GM21367 (cell line): Measurements from ENCODE around the gene C10orf71.

Experiments used
- ATAC-seq: cut with Tn5 transposase; IDR thresholded peaks from one replicate; pipeline ENCODE4 v1.9.1; 2021; ENCODE audit not compliant: unreplicated experiment

Gene C10orf71

DNA sequence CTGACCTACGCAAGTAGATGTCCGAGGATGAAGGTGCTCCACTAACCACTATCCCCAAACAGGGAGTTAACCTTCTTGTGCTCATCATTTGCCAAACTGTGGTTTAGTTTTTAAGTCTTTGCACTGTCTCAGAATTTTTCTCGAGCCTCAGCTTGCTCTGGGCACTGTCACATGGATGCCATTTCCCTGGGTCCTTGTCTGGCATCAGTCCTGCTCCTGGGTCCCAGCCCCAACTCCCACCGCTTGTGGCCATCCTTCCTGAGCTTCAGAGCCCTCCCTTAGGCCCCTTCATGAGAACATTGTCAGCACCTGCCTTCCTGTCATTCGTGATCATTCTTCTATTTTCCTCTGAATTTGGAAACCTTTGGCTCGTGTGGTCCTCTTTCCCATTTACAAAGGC lies 33.8 kb downstream of the C10orf71 start:
- no peak for ATAC-seq

DNA sequence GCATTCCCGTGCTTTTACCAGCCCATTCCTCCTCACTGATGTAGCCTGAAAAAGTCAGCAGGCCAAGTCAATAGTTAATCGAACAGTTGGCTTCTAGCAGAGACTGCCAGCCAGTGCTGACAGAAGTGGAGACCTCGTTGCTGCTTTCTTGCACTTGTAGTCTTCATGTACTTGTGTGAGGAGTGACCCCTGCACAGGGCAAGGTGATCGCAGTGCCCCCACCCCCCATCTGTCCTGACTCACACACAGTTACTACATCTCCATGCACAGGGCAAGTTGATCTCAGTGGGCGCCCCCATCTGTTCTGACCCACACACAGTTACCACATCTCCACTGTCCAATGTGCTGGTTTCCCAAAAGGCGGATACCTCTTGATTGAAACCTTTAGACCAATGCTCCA lies 34.2 kb downstream of the C10orf71 start:
- ATAC-seq: no peak

DNA sequence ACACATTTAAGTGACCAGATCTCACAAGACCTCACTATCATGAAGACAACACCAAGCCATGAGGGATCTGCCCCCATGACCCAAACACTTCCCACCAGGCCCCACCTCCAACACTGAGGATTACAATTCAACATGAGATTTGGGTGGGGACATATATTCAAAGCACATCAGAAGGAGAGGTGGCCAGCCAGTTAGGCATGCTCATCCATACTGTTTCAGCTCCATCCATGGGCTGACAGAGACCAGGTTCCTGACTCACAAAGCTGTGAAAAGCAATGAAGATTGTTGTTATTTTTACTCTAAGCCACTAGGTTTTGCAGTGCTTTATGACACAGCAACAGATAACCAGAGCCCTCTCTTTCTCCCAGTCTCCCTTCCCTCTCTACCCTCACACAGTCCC lies 36.0 kb downstream of the C10orf71 start:
- no peak for ATAC-seq

DNA sequence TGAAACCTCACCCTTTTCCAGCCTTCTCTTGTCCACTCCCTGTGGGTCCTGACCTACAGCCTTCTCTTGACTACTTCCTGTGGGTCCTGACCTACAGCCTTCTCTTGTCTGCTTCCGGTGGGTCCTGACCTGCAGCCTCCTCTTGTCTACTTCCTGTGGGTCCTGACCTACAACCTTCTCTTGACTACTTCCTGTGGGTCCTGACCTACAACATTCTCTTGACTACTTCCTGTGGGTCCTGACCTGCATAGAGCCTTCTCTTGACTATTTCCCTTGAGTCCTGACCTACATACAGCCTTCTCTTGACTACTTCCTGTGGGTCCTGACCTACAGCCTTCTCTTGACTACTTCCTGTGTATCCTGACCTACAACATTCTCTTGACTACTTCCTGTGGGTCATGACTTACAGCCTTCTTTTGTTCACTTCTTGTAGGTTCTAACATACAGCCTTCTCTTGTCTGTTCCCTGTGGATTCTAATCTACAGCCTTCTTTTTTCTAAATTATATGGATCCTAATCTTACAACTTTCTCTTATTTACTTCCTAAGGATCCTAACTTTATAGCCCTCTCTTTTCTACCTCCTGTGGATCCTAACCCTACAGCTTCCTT lies 36.5 kb downstream of the C10orf71 start:
- no peak for ATAC-seq

DNA sequence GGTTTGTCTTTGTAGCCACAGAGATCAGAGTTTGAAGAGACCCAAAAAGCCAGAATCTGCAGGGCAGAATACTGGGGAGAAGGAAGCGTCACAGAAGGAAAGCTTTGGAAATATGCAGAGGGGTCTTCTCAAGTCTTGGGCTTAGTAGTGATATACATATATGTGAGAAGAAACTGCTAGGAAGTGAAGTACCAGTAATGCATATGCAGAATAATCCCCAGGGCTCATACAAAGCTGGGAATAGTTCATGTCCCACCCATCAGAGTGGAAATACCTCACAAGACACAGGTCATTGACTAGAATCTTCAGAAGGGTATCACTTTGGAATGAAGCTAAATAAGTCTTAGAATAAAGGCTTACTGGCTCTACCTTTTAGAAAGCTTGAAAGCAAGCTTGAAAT lies 39.6 kb downstream of the C10orf71 start:
- no peak for ATAC-seq

DNA sequence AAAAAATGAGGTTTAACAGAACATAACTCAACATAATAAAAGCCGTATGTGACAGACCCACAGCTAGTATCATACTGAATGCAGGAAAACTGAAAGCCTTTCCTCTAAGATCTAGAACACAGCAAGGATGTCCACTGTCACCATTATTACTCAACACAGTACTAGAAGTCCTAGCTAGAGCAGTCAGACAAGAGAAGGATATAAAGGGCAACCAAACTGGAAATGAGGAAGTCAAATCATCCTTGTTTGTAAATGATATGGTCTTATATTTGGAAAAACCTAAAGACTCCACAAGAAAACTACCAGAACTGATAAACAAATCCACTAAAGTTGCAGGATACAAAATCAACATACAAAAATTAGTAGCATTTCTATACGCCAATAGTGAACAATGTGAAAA lies 45.9 kb downstream of the C10orf71 start:
- ATAC-seq: no peak

DNA sequence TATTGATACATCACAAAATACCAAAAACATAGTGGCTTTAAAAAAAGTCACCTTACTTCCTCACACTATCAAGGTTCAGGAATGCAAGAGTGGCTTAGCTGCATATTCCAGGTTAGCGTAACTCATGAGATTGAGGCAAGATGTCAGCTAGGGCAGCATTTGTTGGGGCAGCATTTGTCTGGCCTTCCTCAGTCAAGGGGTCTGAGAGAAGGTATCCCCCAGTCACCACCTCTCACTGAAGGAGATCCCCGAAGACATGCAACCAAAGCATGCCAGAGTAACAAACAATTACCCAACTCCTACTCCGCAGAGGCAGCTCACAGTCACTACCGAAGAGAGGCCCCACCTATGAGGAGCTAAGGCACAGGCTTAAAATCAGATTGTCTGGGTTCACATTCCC lies 48.4 kb downstream of the C10orf71 start:
- no peak for ATAC-seq

DNA sequence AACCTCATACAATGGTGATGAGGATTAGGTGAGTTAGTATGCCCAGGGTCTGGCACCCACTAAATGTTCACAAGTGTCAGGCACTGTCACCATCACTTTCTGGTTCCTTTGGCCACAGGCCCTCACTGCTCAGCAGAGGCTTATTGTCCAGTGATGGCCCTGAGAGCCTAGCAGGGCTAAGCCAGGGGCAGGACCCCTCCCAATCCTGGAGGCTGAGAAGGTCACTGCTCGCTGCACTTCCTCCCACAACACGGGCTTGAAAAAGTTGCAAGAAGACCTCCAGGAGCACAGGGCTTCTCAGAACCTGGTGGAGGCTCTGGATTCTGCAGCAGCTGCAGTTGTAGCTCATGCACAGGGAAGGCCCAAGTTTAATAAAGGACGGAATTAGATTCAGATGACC lies 48.9 kb downstream of the C10orf71 start:
- ATAC-seq: no peak

DNA sequence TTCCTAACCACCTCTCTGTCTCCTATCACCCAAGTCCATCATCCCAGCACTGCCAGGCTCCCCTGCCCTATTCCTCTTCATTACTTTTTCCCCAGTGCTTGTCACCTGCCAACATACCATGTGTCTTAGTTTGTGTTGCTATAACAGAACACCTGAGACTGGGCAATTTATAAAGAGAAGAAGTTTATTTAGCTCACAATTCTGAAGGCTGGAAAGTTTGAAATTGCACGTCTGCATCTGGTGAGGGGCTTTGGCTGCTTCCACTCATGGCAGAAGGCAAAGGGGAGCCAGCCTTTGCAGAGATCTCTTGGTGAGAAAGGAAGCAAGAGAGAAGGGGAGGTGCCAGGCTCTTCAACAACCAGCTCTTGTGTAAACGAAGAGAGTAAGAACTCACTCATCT lies 49.6 kb downstream of the C10orf71 start:
- no peak for ATAC-seq

DNA sequence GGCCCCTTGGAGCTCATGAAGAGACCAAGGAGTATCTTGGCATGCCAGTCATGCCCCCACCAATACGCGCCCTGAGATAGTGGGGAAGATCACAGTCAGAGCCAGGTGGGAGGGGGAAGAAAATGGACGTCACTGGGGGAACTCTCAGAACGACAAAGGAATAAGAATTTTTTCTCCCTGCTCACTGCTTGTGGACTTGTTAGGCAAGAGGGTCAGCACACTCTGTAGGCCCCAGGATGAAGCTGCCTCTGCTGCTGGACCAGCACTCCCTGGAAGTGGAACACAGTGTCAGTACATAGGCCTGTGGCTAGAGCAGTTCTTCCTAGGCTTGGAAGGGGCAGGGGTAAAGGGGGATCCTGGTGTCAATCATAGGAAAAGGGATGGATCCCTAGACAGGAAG lies 50.4 kb downstream of the C10orf71 start:
- ATAC-seq: no peak

DNA sequence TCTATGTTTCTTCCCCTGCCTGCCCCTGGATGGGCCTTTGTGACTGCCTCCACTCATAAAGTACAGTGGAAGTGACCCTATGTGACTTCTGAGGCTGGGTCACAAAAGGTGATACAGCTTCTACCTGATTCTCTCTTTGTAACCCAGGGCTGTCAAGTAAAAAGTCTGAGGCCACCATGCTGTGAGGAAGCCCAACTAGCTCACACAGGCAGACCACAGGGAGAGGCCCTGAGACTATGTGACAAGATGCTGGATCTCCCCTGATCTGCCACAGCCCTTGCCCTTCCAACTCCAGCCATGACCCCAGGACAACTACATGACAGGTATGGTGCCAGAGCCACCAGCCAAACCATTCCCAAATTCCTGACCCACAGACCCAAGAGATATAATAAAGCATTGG lies 51.2 kb downstream of the C10orf71 start:
- no peak for ATAC-seq

DNA sequence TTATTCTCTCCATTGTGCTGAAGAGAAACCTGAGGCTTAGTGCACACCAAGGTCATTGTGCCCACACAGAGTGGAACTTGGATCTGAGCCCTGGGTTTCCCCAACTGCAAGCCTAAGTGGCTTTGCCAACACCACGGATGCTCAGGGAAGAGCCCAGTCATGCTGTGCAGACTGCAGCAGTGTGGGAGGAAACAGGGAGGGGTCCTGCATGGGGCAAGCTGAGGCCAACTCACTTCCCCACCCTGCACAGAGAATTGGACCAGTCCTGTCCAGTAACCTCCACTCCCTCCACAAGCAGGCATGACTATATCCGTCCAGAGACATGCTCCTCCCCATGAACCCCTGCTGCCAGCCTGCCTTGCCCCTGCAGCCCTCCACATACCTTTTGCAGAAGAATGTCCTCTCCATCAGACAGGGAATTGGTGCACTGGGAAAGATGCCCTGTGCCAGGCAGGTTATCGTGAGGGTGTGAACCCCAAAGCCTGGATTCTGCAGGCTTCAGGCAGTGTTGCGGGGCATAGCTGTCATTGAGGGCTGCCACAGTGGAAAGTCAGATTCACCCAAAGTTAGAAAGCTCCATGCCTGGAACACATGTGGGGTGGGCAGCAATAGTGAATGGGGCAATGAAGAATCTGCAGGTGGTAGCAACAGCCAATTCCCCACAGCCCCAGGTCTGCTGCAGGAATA lies 52.0 kb downstream of the C10orf71 start:
- ATAC-seq: no peak

DNA sequence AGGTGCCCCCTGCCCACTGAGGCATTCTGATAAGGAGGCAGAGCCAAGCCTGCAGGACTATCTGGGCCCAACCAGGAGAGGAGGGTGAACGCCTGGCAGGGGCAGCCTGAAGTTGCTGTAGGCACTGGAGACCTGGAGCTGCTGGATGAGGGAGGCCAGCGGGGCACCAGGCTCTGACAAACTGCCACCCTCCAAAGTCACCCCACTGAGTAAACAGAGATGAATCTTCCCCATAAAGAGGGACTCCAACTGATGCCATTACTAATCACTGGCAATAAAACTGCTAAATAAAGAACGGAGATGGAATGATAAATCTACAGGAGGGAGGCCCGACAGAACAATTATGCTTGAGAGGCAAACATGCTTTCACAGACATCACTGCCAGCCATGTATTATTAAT lies 52.7 kb downstream of the C10orf71 start:
- ATAC-seq: no peak

DNA sequence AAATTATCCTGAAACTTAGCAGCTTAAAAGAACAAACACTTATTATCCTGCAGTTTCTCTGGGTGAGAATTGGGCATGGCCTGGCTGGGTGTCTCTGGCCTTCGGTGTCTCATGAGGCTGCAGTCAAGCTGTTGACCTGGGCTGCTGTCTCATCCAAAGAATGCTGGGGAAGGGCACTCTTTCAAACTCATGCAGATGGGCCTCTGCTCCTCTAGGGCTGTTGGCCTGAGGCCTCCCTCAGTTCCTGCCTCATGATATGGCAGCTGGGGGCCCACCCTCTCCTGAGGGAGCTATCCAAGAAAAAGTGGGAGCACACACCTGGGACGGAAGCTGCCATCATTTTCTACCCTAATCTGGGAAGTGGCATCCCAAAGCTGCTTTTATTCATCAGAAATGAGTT lies 53.4 kb downstream of the C10orf71 start:
- ATAC-seq: no peak

DNA sequence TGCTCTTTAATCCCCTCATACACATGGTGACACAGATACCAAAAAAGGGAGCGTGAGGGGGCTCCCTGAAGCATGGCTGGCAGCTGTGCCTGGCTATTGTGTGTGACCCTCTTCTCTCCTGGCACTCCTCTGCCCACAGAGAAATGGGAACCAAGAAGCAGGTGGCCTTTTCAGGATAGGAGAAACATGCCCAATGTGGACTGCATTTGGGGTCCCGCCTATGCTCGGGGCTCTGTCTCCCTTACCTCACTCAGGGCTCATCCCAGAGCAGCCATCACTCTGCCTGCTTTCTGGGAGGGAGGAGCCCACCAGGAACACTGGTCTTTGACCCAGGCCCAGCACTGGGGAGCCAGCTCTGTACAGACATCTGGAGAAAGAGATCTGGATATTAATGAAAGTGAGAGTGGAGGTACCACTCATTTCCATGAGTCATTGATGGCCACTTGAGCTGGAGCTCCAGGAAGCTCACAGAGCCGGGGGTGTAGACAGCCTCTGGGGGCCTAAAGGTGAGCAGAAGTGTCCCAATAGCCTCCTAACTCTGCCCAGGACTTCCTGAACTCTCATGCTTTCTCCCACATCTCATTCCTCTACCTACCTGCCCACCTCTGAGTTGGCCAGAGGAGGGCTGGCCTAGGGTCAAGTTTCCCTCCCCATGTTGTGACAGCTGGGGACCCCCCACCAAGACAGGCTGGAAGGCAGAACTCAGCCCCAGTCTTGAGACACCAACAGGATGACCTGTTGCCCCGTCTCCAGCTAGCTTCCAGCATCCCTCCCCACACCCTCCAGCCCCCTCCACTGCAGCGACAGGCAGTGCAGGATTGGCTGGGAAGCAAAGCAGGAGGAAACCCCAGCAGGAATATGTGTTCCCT lies 54.3 kb downstream of the C10orf71 start:
- no peak for ATAC-seq

DNA sequence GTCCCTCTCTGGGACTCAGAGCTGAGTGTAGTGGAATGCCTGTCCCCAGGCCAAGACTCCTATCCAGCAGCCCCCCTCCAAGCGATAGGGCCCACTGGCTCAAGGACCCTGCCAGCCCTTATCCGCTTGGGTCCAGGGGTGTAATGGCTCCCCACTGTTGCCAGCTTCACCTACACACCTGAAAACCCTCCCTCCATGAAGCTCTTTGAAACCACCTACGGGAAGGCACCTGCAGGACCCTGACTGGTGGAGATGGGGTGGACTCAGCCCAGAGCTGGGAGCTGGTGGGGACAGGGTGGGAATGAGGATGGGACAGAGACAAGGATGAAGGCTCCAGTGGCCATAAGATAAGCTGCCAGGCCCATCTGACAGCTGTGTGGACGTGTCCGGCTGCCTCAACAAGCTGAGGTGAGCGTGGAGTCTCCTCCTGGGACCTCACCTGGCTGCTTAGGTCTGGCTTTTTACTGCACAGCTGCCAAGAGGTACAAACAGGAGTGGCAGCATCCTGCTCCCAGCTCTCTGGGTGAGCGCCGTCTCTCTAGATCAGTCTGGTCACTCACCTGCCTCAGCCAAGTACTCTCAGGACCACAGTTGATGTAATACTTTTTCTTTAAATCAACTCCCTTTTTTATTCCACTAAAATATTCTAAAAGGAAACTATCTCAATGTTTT lies 55.1 kb downstream of the C10orf71 start:
- ATAC-seq: no peak

DNA sequence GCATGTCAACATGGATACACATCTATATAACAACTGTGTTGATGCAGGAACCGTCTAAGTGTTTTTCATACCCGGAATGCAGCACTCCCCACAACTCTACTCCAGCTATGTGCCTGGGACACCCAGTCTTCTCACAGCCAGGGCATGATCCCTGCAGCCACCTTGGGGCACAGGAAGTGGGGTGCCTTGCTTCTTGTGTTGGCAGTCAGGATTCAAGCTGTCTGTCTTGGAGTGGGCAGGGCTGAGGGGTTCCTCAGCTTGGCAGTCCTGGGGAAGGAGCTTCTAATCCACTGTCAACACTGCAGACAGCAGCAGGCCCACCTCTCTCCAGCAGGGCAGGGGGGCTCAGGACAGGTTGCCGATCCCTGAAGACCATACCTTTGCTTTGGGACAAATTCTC lies 55.6 kb downstream of the C10orf71 start:
- no peak for ATAC-seq

DNA sequence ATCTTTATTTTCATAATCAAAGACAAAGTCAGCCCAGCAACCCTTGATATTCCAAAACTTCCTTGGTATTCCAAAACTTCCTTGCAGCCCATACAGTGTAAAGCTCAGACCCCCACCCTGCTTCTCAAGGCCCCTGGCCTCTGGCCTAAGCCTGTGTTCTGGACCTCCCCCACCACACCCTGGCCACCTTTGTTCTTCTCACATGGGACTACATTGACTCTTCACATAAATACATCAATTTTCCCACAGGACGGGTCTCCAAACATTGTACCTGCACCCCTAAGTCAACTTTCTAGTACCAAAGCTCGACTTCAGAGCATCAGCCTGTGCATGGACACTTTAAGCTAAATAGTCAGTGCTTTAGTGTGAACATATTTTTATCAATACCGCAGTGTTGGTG lies 56.3 kb downstream of the C10orf71 start:
- ATAC-seq: no peak

DNA sequence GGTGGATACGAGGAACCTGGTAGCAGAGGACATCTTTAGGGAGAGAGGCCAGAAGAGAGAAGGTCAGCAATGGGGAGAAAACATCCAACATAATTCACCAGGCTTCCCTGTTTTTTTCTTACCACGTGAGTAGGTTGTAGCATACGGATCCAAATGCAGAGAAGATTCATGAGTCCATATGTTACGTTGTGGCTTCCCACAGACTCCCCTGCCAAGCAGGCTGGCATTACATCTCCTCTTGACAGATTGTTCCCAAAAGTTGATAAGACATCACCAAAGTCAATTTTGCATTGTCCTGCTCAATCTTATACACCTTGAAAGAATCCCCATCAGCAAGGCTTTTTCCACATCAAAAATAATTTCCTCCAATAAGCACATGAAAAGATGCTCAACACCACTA lies 57.2 kb downstream of the C10orf71 start:
- no peak for ATAC-seq

DNA sequence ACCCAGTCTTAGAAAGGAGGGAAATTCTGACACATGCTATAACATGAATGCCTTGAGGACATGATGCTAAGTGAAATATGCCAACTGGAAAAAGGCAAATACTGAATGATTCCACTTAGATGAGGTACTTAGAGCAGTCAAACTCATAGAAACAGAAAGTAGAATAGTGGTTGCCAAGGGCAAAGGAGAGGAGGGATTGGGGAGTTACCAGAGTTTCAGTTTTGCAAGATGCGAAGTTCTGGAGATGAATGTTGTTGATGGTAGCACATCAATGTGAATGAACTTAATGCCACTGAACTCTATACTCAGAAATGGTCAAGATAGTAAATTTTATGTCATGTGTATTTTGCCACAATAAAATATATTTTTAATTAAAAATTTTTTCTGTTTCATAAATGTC lies 58.0 kb downstream of the C10orf71 start:
- ATAC-seq: no peak

DNA sequence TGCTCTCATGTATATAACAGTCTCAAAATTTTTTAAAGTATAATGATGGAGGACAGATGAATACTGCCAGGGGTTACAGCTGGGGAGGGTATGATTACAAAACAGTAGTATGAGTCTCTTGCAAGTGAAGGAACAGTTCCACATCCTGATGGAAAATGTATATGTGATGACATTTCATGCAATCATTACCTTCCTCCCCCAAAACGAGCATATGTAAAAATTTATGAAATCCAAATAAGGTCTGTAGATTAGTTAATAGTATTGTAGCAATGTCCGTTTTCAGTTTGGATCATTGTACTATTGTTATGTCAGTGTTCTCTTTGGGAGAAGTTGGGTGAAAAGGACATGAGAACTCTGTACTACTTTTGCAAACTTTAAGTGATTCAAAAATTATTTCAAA lies 58.9 kb downstream of the C10orf71 start:
- no peak for ATAC-seq
